ENCODE results near the gene ABCF1. TPM values are rescaled to one million over a fixed set of nuclear protein-coding genes. Genes with fewer than 3 reads are reported as not detected.

ABCF1 gene
- total and polyA plus RNA-seq, 9 of the 15 experiments (the other 6 are each of a cell fraction or from before 2014, with no cell fraction given), result 41.6 to 193 (median 102) TPM

GRCh38 chr6:30614044-30614842 is 43.0 kb downstream of the ABCF1 start (continued):
- no peak for TF ChIP-seq THAP7 (CRISPR knock-in tag; IDR thresholded peaks at IDR 0.05)
- no peak for TF ChIP-seq ZNF584 (CRISPR knock-in tag; IDR thresholded peaks at IDR 0.05; ENCODE audit: low read depth)
- TF ChIP-seq NR2F6 (CRISPR knock-in tag; IDR thresholded peaks at IDR 0.05), result 0 out of 2 replicates have a peak, but pooled peaks have one; percentile 8
- TF ChIP-seq ZBTB12 (CRISPR knock-in tag; IDR thresholded peaks at IDR 0.05), result no peak
- TF ChIP-seq SRSF1 (IDR thresholded peaks at IDR 0.05; ENCODE audit: low read depth, low read length), result no peak
- no peak; the same call in 1 of the 2 replicates for TF ChIP-seq ZNF696 (CRISPR knock-in tag; conservative IDR thresholded peaks at IDR 0.05)
- no peak for TF ChIP-seq ZNF212 (CRISPR knock-in tag; IDR thresholded peaks at IDR 0.05)
- no peak for TF ChIP-seq KLF13 (tag; IDR thresholded peaks at IDR 0.05; ENCODE audit: borderline replicate concordance, low read depth)
- no peak for TF ChIP-seq ZNF76 (CRISPR knock-in tag; IDR thresholded peaks at IDR 0.05; ENCODE audit: borderline replicate concordance)
- peak; percentile 85 for TF ChIP-seq ILF3 (IDR thresholded peaks at IDR 0.05; ENCODE audit: borderline replicate concordance)
- no peak for TF ChIP-seq CTCF (IDR thresholded peaks at IDR 0.05 in 2 of 3, conservative IDR thresholded peaks at IDR 0.05 in 1 of 3; ENCODE audit: insufficient read depth in 2 of 3, low read depth in 1 of 3, low read length in 3 of 3)
- TF ChIP-seq ZNF24 (IDR thresholded peaks at IDR 0.05), result no peak; the same call in 1 of the 2 replicates
- TF ChIP-seq ZBTB40 (IDR thresholded peaks at IDR 0.05), result peak; percentile 49; the same call in 1 of the 2 replicates
- no peak for TF ChIP-seq ZBTB40 (CRISPR knock-in tag; IDR thresholded peaks at IDR 0.05)
- TF ChIP-seq ZNF384 (IDR thresholded peaks at IDR 0.05; ENCODE audit: low read depth, low read length), result no peak

All from K562 (cell line).